ENCODE measurements around the gene IL1RN.

Gene IL1RN

DNA sequence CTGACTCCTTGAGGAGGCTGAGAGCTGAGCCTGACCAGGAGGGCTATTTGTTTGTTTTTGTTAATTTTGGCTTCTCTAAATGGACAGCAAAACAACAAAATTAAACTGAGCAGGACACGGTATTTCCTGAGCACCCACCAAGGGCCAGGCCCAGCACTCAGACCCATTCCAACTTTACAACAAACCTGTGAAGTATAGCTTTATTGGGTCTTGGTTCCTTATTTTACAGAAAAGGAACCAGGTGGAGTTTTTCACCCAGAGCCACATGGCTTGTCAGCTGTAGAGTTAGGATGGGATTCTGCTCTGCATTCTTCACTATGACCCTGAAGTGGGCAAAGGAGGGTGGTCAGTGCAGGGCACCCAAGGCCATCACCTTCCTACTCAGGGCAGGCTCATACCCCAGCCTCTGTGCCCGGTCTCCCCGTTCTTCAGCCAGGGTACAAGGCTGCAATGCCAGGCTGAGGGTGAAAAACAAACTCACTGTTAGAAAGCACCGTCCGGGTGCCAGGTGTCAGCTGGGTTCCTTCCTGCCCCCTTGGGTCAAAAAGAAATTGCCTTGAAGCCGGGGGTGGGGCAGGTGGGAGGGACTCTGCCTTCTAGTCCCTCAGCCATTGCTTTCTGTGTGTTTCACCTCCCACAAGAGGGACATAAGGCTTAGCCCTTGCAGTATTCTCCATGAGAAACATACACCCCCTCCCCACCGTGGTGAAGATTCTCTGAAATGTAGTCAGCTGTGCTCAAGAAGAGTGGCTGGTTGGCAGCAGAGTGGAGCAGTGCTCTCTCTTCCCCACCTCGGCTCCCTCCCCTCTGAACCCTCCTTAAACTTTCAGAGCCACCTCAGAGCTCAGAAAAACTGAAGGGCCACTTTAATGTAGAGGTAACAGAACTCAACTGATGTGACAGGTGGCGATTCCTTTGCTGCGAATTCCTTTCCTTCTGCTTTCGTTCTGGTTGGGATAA lies 48.6 kb downstream of the IL1RN start:
- no peak for DNase-seq

DNA sequence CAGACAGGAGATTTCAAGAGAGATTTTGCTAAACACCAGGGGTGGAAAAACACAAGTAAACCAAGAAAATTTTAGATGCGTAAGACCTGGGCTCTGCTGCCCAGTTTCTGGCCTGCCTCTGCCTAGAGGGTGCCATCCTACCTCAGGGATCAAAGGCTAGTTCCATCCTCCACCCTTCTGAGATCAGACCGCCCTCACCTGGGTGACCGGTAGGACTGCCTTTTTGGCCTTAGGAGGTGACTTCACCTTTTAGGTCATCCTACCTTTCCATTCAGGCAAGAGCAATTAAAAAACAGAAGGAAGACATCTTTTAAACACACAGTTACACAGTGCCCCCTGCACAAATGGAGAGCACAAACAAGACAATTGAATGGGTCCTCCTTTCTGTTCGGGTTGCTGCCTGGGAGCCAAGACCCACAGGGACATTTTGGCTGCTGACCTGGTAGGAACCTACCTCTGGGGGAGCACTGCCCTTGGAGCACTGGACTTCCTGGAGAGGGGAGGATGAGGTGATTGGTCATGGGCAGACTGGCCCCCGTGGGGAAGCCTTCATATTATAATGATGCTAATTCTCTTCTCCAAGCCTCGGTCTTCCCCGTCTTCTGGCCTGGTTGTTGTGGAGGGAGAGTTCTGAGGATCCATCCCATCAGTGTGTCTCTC lies 49.4 kb downstream of the IL1RN start:
- no peak for DNase-seq

DNA sequence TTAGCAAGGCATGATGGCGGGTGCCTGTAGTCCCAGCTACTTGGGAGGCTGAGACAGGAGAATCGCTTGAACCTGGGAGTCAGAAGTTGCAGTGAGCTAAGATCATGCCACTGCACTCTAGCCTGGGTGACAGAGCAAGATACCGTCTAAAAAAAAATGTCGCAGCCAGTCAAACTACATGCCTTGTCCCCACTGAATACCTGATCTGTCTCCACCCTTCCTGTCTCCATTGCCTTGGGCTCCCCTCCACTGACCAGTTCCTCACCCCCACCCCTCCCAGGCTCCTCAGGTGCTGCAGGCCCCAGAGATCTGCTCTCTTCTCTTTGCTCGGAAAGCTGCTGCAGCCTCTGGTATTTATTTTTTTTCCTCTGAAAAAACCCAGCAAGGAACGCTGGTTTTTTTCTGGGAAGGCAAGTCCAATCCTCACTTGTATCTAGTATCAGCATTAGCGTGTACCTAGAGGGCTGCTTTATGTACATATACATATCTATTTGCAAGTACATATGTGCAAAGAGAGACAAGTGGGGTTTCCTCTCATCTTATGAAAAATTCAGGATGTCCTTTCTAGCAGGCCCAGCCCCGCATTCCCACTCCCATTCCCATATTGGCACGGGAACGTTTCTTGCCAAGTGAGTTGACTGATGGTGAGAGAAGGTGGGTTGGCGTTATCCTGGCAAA lies 50.8 kb downstream of the IL1RN start:
- DNase-seq = no peak

DNA sequence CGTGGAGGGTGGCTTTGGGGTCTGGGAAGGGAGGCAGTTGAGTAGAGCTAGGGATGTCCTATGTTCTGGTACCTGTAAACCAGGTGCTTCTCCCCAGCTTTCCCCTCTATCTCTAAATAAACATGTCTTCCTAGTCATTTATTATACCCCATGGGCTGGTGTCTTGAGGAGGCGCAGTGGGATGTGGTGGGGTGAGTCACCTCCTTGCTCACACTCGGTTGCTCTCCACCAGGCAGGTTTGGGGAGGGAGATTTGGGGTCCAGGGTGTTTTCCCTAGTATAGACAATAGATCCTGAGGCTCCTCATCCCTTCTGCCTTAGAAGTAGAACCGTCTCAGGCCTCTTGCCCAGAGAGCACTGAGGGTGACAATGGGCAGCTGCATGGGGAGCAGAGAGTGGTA lies 51.5 kb downstream of the IL1RN start:
- no peak for DNase-seq

DNA sequence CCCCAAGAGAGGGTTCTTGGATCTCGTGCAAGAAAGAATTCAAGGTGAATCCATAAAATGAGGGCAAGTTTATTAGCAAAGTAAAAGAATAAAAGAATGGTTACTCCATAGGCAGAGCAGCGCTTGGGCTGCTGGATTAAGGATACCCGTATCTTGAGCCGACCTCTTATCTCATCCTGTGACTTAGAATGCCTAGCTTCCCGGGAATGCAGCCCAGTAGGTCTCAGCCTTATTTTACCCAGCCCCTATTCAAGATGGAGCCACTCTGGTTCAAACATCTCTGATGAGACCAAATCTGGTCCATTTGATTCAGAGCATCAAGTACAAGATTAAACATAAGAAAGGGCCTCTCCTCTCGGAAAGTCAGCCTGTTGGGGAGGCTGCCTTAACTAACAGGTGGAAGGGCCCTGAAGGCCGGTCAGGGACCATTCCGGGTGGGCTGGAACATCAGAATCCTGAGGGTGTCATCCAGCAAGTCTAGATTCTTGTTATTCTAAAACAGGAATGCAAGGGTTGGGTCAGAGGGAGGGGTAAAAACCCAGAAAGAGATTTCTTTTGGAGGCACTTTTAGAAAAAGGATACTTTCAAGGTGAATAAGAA lies 52.1 kb downstream of the IL1RN start:
- DNase-seq = no peak

DNA sequence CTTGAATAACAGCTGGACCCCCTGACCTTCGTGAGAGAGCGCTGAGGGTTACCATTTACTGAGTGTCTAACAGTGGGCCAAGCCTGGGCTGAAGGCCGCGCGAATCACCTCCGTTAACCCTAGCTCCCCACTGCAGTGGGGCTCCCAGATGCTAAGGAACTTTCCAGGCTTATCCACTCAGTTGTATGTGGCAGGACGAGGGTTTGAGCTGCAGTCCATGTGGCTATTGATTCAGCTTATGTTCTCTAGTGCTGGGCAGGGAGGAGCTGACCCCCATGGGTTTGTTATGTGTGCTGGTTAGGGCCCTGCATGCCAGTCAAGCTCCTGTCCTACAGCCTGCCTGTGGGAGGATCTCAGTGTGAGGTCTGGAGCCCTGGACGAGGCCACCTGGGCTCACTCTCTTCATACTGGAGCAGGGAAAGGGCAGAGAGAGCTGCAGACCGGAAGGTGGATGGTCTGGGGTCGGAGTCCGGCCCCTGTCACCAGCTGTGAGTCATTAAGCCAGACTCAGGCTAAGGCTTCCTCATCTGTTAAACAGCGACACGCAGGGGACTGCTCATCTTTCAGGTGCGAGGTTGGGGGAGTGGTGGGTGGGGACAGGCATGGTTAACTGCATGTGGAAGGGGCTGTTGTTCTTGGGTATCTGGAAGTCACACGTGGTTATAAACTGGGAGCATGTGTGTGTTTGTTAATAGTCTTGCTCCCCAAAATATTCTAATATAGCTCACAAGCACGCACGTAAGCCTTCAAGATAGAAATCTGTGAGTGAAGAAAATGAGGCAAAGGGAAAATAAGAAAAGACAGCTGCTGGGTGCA lies 52.9 kb downstream of the IL1RN start:
- DNase-seq = no peak

DNA sequence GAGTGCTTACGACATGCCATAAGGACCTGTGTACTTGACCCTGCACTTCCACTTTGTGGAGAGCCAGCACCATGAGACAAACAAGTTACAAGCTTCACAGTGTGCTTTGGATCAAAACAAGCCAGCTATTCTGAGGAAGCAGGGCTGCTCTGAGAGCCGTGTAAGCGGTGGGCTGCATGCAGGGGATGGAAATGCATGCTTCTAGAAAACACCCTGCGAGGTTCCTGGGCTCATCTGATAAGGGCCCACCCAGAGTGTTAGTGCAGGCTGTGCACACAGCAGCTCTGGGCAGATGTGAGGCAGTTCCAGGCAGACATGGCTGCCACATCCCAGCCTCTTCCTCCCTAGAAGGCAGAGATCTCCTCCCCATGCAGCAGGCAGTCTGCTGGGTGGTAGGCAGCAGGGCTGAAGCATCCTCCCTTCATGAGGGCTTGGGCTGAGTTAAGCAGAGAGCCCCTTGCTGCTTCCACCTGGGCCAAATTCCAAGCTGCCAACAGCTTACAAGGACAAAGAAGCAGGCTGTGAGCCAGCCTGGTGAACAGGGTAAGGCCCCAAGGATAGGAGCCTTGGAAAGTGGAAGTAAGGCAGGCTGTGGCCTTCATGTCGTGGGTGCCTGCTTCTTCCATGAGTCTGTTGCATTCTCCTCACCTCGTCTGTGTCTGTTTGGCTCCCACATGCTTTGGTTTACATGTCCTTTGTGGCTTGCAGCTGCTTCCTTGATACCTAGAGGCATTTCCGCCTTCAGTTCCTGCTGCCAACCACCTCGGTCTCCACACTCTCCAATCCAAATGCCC lies 54.1 kb downstream of the IL1RN start:
- DNase-seq = no peak

DNA sequence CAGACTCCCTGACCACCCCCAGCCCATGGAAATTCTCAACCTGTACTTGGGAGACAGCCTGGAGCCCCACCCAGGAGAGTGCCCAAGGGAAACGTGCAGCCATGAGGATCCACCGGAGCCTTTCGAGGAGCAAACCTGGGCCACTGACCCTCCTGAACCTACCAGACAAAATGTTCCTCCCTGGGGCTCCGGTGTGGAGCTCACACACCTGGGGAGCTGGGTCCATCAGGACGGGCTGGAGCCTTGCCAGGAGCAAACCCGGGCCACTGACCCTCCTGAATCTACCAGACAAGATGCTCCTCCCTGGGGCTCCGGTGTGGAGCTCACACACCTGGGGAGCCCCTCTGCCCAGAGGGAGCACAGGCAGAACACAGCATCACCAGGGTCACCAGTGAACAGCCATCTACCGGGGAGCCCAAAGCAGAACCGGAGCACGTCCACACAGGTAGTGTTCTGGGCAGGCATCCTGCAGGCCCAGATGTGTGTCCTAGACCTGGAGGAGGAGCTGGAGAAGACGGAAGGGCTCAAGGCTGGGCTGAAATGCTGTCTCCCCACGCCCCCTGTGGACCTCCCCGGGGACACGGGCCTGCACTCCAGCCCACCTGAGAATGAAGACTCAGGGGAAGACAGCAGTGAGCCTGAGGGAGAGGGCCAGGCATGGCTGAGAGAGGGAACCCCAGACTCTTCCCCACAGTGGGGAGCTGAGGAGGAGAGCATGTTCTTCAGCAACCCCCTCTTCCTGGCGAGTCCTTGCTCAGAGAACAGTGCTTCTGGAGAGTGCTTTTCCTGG lies 55.3 kb downstream of the IL1RN start:
- DNase-seq = no peak

DNA sequence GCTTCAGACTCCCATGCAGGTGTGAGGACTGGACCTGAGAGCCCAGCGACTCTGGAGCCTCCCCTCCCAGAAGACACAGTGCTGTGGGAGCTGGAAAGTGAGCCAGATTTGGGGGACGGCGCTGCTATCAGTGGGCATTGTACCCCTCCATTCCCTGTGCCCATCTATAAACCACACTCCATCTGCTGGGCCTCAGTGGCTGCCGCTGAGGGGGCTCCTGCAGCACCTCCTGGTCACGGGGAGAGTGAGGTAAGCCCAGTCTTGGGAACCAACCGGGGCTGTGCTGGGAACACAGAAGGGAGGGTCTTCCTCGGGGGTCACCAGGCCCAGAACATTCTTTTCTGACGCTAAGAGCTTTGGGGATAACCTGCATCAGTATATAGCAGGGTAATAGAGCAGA lies 55.9 kb downstream of the IL1RN start:
- DNase-seq = no peak
